GM12801 (cell line): ENCODE data around the gene TSPAN18.

Source experiments
- TF ChIP-seq, protein P1 (sequence below): IDR thresholded peaks from one replicate; pipeline ENCODE4 v1.5.1; 2011; ENCODE audit warnings: control low read depth; ENCODE audit not compliant: insufficient read length; ENCODE audit errors: extremely low read depth

Gene TSPAN18

DNA sequence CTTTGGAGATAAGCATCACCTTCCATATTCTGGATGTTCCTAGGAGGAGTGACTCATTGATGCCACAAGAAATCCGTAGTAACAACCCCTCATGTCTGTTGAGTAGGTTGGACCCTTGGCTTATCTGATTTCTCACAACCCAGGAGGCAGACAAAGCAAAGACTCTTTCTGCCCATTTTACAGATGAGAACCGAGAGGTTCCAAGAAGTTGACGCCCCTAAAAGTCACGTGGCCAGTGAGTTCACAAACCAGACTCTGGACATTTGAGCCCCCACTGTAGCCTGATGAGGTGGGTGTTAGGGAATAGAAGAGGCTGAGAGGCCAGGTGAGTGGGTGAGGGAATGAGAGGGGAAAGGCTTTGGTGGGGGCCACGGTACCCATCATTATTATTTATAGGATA lies 70.3 kb downstream of the TSPAN18 start:
- TF ChIP-seq, protein P1, sequence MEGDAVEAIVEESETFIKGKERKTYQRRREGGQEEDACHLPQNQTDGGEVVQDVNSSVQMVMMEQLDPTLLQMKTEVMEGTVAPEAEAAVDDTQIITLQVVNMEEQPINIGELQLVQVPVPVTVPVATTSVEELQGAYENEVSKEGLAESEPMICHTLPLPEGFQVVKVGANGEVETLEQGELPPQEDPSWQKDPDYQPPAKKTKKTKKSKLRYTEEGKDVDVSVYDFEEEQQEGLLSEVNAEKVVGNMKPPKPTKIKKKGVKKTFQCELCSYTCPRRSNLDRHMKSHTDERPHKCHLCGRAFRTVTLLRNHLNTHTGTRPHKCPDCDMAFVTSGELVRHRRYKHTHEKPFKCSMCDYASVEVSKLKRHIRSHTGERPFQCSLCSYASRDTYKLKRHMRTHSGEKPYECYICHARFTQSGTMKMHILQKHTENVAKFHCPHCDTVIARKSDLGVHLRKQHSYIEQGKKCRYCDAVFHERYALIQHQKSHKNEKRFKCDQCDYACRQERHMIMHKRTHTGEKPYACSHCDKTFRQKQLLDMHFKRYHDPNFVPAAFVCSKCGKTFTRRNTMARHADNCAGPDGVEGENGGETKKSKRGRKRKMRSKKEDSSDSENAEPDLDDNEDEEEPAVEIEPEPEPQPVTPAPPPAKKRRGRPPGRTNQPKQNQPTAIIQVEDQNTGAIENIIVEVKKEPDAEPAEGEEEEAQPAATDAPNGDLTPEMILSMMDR, result no peak

DNA sequence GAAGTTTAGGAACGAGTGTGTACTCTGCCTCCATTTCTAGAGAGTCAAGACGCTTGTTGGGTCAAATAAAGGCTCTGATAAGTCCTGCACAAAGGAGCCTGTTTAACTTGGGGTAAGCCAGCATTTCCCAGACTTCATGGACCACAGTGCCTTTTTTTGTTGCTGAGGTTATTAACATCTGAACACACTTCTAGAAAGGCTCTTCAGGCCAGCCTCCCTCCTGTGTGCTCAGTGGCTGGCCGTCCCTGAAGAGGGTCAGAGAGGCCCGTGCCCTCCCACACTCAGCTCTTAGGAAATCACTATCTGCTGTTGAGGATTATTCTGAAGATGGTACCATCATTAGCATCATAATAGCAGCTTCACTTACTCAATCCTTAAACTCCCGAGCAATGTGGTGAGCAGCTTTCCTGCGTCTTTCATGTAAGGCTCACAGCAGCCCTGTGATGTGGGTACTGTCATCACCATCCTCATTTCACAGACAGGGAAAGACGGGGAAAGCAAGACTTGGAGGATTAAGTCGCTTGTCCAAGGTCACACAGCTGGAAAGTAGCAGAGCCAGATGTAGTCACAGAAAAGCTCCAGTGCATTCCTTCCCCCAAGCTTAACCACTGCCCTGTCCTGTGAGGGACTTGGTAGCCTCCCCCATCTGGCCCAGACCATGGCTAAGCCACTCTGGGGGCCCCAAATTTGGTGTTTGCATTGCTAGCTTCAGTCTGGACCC lies 71.3 kb downstream of the TSPAN18 start:
- TF ChIP-seq, protein P1, result no peak

DNA sequence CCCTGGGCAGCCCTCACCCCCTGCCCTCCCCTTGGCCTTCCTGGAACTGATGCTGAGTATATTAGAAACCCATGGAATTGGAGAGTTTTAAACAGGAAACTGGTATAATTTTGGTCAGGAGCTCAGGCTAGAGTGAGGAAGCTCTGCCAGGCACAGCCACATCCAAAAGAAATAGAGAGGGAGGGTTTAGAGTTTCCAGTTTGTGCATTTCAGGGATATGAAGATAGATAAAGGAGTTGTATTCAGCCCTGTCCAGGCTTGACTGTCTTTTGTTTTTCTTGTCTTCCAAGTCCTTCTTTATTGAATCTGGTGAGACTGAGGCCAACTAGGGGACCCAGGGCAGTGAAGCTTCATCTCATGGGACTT lies 71.8 kb downstream of the TSPAN18 start:
- TF ChIP-seq, protein P1, result no peak

DNA sequence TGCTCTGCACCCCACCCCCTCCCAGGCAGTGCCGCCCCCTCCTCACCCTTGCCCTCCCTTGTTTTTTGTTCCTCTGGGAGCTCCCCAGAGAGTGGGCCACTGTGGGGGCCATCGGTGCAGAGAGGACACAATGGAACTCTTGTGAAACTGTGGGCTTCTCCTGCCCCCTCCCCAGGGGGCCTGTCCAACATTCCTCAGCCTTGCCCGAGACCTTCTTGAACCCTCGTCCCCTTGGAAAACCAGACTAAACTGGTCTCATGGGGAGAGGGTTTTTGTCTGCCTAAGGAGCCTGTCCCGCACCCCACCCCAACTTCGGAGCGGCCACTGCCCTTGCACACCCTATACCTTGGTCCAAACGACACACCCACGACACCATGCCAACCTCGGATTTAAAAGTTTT lies 72.2 kb downstream of the TSPAN18 start:
- TF ChIP-seq, protein P1, result no peak

DNA sequence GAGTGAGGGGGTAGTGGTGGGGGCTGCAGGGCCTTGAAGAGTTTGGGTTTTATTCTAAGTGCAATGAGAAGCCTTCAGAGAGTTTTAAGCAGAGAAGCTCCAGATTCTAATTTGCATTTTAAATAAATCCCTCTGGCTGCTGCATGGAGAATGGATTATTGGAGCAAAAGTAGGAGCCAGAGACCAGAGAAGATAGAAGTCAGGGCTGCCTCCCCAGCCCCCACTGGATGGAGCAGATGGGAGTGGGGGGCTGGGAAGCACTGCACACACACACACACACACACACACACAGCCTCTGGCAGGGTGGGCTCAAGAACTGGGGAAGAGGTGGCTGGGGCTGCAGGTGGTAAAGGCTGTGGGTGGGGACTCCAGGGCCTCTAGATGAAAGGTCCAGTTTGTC lies 75.6 kb downstream of the TSPAN18 start:
- TF ChIP-seq, protein P1, result no peak

DNA sequence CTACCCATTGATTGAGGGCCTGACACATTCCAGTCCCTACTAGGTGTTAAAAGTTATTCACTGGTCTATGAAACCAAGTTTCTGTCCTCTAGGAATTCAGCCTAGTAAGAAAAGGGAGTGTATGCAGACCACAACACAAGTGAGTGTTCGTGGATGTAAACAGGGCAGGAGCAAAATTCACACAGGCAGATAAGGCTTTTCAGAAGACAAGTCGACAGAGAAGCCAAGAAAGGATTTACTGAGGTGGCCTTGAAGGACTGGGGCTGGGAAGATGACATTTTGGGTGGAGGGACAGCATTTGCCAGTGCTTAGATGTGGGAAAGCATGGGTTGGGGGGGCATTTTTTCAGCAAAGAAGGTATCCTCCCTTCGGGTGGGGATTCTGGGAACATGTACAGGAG lies 76.2 kb downstream of the TSPAN18 start:
- TF ChIP-seq, protein P1, result no peak

DNA sequence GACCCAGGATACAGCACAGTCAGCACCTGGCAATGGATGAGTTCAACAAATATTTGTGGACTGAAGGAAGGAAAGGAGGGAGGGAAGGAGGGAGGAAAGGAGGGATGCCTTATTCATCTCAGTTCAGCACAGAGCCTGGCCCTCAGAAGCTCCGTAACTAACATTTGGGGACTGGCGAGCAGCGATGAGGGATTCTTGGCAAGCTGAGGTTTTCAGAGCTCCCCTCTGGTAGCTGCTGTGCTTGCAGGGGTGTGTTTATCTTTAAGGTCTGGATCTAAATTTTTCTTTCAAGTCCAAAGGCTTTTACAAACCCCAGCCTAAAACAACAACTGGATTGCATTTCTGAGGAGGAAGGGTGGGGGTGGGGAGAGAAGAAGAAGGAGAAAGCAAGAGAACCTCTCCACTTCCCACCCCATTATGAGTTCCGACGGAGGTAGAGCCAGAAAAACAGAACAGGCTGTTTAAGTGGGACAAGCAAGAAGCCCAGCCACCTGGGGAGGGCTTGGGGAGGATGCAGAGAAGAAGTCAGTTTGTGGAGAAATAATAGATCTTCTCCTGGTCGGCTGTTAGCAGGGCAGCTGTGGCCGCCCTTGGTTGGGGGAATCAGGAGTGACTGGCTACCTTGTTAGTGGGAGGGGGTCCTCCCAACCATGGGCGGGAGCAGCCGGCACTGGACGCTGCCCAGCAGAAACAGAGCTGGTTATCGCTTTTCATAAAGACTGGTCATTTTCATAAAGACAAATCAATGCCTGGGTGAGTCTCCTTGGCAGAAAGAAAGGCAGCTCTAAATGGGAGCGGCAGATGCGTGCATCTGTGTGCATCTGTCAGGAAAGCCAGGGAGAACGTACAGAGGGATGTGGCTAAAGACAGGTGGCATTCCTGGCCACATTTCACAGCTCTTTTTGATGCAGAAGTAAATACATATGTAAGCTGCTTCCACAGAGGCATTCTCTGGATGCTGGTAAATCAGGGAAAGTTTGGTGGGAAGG lies 78.0 kb downstream of the TSPAN18 start:
- TF ChIP-seq, protein P1, result no peak
